ENCODE measurements around the gene DNMT3B. TPM values are rescaled to one million over a fixed set of nuclear protein-coding genes. Genes with fewer than 3 reads are reported as not detected.
"Not testable (repeated sequence)": the region's sequence is repeated elsewhere in the genome, so short reads cannot be mapped to it uniquely, and the experiment has no call there.

DNMT3B gene
- total RNA-seq: 1 to 10 TPM in 1 of 2 donors, under 1 TPM in 1; 0.71 to 1.9 TPM
- under 1 TPM; 0.25 to 0.79 TPM for polyA plus RNA-seq
- long read RNA-seq, donor 1, partial matches to known transcripts: 0 of 2 reads
- long read RNA-seq, donor 1, other reads (novel, unspliced or antisense): 2 of 2 reads
- long read RNA-seq, donor 2, partial matches to known transcripts: 1 of 3 reads
- long read RNA-seq, donor 2, other reads (novel, unspliced or antisense): 2 of 3 reads

GRCh38 chr20:32761831-32762753 is at the start of gene DNMT3B:
TSS of gene DNMT3B (plus strand) at chr20:32762385. CDS start at chr20:32780324, 17,939 bp downstream.
- no peak within 1 kb of the TSS for H3K27ac ChIP-seq (ENCODE audit: low read depth in 1 of 2, low read length in 2 of 2)
- peak; percentile 84 for ATAC-seq (ENCODE audit: low FRiP score)
- intact Hi-C loops (cut with DNase I): no loop called here
- 1% methylated on average over 31 to 92 of the region's 92 CpGs for WGBS, 2 donors
- H3K9me3 ChIP-seq (ENCODE audit: control insufficient read depth, low read length): no peaks in the 10 kb centered on the region
- H3K36me3 ChIP-seq (ENCODE audit: control insufficient read depth in 1 of 2, insufficient read depth in 2 of 2, low read length in 1 of 2): no peaks in the 10 kb centered on the region
- peak; percentile 85 to 93 for DNase-seq
- peaks cover 0 to 1% of the 10 kb centered on the region in 2 donors for H3K27me3 ChIP-seq (ENCODE audit: control insufficient read depth in 1 of 2, insufficient read depth in 2 of 2, low read length in 1 of 2)
- peak within 1 kb of the TSS; percentile 46 to 86 for H3K4me3 ChIP-seq (ENCODE audit: low read length in 2 of 2)
- no peaks in the 10 kb centered on the region for H3K4me1 ChIP-seq (ENCODE audit: control insufficient read depth in 1 of 2, insufficient read depth in 2 of 2, low read length in 2 of 2)

- no peaks in the 10 kb centered on the region for H3K4me1 ChIP-seq (ENCODE audit: control insufficient read depth in 1 of 2, insufficient read depth in 2 of 2, low read length in 2 of 2)
- no peaks in the 10 kb centered on the region for H3K27me3 ChIP-seq (ENCODE audit: control insufficient read depth in 1 of 2, insufficient read depth in 2 of 2, low read length in 1 of 2)
- intact Hi-C loops (cut with DNase I): no loop called here
- WGBS, 2 donors: 58 to 85% methylated on average over 3 of the region's 3 CpGs
- H3K4me3 ChIP-seq (ENCODE audit: low read length in 2 of 2): no peak overlapping the region
- H3K36me3 ChIP-seq (ENCODE audit: control insufficient read depth in 1 of 2, insufficient read depth in 2 of 2, low read length in 1 of 2): no peaks in the 10 kb centered on the region
- no peak overlapping the region for H3K27ac ChIP-seq (ENCODE audit: low read depth in 1 of 2, low read length in 2 of 2)
- DNase-seq: no peak
- no peak for ATAC-seq (ENCODE audit: low FRiP score)
- H3K9me3 ChIP-seq (ENCODE audit: control insufficient read depth, low read length): no peaks in the 10 kb centered on the region
These were observed 43.3 kb upstream of the DNMT3B start for GRCh38 chr20:32718749-32719348.

- no peaks in the 10 kb centered on the region for H3K9me3 ChIP-seq (ENCODE audit: control insufficient read depth, low read length)
- peak; percentile 59 for ATAC-seq (ENCODE audit: low FRiP score)
- peaks cover 0 to 2% of the 10 kb centered on the region in 2 donors for H3K4me1 ChIP-seq (ENCODE audit: control insufficient read depth in 1 of 2, insufficient read depth in 2 of 2, low read length in 2 of 2)
- no peak overlapping the region for H3K27ac ChIP-seq (ENCODE audit: low read depth in 1 of 2, low read length in 2 of 2)
- H3K36me3 ChIP-seq (ENCODE audit: control insufficient read depth in 1 of 2, insufficient read depth in 2 of 2, low read length in 1 of 2): peaks cover 2% of the 10 kb centered on the region in 2 donors
- intact Hi-C loops (cut with DNase I): no loop called here
- H3K4me3 ChIP-seq (ENCODE audit: low read length in 2 of 2): no peak overlapping the region
- DNase-seq: peak in 1 of 2 donors; percentile 80
- no peaks in the 10 kb centered on the region for H3K27me3 ChIP-seq (ENCODE audit: control insufficient read depth in 1 of 2, insufficient read depth in 2 of 2, low read length in 1 of 2)
- WGBS, 2 donors: 20 to 34% methylated on average over 7 of the region's 7 CpGs
These were observed 34.5 kb upstream of the DNMT3B start for GRCh38 chr20:32727683-32728082.

DNA sequence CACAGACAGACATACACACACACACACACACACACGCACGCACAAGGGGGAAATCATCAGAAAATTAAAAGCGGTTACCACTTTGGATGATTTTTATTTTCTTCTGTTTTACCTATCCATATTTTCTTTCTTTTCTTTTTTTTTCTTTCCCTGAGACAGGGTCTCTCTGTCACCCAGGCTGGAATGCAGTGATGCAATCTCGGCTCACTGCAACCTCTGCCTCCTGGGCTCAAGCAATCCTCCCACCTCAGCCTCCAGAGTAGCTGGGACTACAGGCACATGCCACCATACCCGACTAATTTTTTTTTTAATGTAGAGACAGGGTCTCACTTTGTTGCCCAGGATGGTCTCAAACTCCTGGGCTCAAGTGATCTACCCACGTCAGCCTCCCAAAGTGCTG is 33.8 kb upstream of the DNMT3B start:
- H3K36me3 ChIP-seq (ENCODE audit: control insufficient read depth in 1 of 2, insufficient read depth in 2 of 2, low read length in 1 of 2); H3K27ac ChIP-seq (ENCODE audit: low read depth in 1 of 2, low read length in 2 of 2); H3K27me3 ChIP-seq (ENCODE audit: control insufficient read depth in 1 of 2, insufficient read depth in 2 of 2, low read length in 1 of 2); H3K4me1 ChIP-seq (ENCODE audit: control insufficient read depth in 1 of 2, insufficient read depth in 2 of 2, low read length in 2 of 2); ATAC-seq (ENCODE audit: low FRiP score); H3K9me3 ChIP-seq (ENCODE audit: control insufficient read depth, low read length); H3K4me3 ChIP-seq (ENCODE audit: low read length in 2 of 2); intact Hi-C loops (cut with DNase I); DNase-seq: not testable (repeated sequence)
- 89 to 95% methylated on average over 6 of the region's 6 CpGs for WGBS, 2 donors

GRCh38 chr20:32729334-32729733 is 32.9 kb upstream of the DNMT3B start:
- not testable (repeated sequence) for ATAC-seq (ENCODE audit: low FRiP score); H3K27me3 ChIP-seq (ENCODE audit: control insufficient read depth in 1 of 2, insufficient read depth in 2 of 2, low read length in 1 of 2)
- WGBS, 2 donors: 93 to 95% methylated on average over 5 of the region's 5 CpGs

DNA sequence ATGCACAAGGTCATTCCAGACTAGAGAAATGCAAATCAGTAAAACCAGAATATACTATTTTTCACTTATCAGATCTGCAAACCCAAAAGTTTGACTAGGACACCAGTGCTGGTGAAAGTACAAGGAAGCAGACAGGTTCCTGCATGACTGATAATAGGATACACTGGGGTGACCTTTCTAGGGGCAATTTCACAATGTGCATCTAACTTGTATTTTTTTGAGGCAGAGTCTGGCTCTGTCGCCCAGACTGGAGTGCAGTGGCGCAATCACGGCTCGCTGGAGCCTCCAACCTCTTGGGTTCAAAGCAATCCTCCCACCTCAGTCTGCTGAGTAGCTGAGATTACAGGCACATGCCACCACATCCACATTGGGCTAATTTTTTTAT is 30.3 kb upstream of the DNMT3B start:
- Histone ChIP-seq H3K27me3 (ENCODE audit: control insufficient read depth in 1 of 2, insufficient read depth in 2 of 2, low read length in 1 of 2) (no peaks in the 10 kb centered on the region), H3K4me1 (ENCODE audit: control insufficient read depth in 1 of 2, insufficient read depth in 2 of 2, low read length in 2 of 2) (peaks cover 0 to 2% of the 10 kb centered on the region in 2 donors), H3K27ac (ENCODE audit: low read depth in 1 of 2, low read length in 2 of 2) (no peak overlapping the region), H3K9me3 (ENCODE audit: control insufficient read depth, low read length) (no peaks in the 10 kb centered on the region), H3K4me3 (ENCODE audit: low read length in 2 of 2) (no peak overlapping the region), H3K36me3 (ENCODE audit: control insufficient read depth in 1 of 2, insufficient read depth in 2 of 2, low read length in 1 of 2) (peaks cover 0 to 1% of the 10 kb centered on the region in 2 donors)
- intact Hi-C loops (cut with DNase I): no loop called here
- no peak for DNase-seq
- WGBS, 2 donors: 78 to 80% methylated on average over 4 of the region's 4 CpGs
- no peak for ATAC-seq (ENCODE audit: low FRiP score)

More at GRCh38 chr20:32729334-32729733, 32.9 kb upstream of the DNMT3B start:
- intact Hi-C loops (cut with DNase I); H3K36me3 ChIP-seq (ENCODE audit: control insufficient read depth in 1 of 2, insufficient read depth in 2 of 2, low read length in 1 of 2); H3K4me3 ChIP-seq (ENCODE audit: low read length in 2 of 2); DNase-seq; H3K4me1 ChIP-seq (ENCODE audit: control insufficient read depth in 1 of 2, insufficient read depth in 2 of 2, low read length in 2 of 2); H3K9me3 ChIP-seq (ENCODE audit: control insufficient read depth, low read length); H3K27ac ChIP-seq (ENCODE audit: low read depth in 1 of 2, low read length in 2 of 2): not testable (repeated sequence)

DNA sequence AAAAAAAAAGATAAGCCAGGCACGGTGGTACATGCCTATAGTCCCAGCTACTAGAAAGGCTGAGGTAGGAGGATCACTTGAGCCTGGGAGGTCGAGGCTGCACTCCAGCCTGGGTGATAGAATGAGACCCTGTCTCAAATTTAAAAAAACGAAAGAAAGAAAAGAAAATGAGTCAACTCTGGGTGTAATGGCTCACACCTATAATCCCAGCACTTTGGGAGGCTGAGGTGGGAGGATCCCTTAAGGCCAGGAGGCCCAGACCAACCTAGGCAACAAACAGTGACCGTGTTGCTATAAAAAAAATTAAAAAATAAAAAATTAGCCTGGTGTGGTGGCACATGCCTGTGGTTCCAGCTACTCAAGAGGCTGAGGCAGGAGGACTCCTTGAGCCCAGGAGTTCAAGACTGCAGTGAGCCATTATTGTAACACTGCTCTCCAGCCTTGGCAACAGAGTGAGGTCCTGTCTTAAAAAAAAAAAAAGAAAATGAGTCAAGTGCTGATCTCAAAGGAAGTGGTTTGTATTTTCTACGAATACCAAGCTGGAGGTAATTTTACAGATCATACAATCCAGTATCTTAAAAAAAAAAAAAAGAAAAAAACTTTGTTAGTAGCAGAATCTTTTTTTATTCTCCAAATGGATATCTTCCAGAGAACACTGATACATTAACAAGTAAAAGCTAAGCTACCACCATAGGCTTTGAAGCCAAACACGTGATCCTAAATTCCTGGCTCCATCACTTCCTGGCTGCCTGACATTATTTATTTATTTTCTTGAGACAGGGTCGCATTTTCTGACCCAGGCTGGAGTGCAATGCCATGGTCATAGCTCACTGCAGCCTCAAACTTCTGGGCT is 24.6 kb upstream of the DNMT3B start:
- Histone ChIP-seq H3K27me3 (ENCODE audit: control insufficient read depth in 1 of 2, insufficient read depth in 2 of 2, low read length in 1 of 2) (no peaks in the 10 kb centered on the region), H3K9me3 (ENCODE audit: control insufficient read depth, low read length) (no peaks in the 10 kb centered on the region), H3K4me3 (ENCODE audit: low read length in 2 of 2) (no peak overlapping the region), H3K36me3 (ENCODE audit: control insufficient read depth in 1 of 2, insufficient read depth in 2 of 2, low read length in 1 of 2) (no peaks in the 10 kb centered on the region), H3K27ac (ENCODE audit: low read depth in 1 of 2, low read length in 2 of 2) (no peak overlapping the region), H3K4me1 (ENCODE audit: control insufficient read depth in 1 of 2, insufficient read depth in 2 of 2, low read length in 2 of 2) (peaks cover 0 to 3% of the 10 kb centered on the region in 2 donors)
- intact Hi-C loops (cut with DNase I): no loop called here
- DNase-seq (no peak), ATAC-seq (ENCODE audit: low FRiP score) (no peak)
- 45 to 52% methylated on average over 7 of the region's 7 CpGs for WGBS, 2 donors

DNA sequence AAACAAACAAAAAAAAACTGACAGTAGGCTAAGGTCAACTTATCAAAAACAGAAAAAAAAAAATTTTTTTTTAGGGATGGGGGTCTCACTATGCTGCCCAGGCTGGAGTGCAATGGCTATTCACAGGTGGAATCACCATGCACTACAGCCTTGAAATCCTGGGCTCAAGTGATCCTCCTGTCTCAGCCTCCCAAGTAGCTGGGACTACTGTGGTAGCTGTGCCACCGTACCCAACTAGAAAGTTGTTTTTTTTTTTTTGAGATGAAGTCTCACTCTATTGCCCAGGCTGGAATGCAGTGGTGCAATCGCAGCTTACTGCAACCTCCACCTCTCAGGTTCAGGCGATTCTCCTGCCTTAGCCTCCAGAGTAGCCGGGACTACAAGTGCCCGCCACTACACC is 21.0 kb upstream of the DNMT3B start:
- no peak for DNase-seq
- H3K9me3 ChIP-seq (ENCODE audit: control insufficient read depth, low read length): no peaks in the 10 kb centered on the region
- no peaks in the 10 kb centered on the region for H3K36me3 ChIP-seq (ENCODE audit: control insufficient read depth in 1 of 2, insufficient read depth in 2 of 2, low read length in 1 of 2)
- 90 to 92% methylated on average over 5 of the region's 5 CpGs for WGBS, 2 donors
- H3K4me1 ChIP-seq (ENCODE audit: control insufficient read depth in 1 of 2, insufficient read depth in 2 of 2, low read length in 2 of 2): peaks cover 0 to 3% of the 10 kb centered on the region in 2 donors
- intact Hi-C loops (cut with DNase I): no loop called here
- H3K27ac ChIP-seq (ENCODE audit: low read depth in 1 of 2, low read length in 2 of 2): no peak overlapping the region
- no peaks in the 10 kb centered on the region for H3K27me3 ChIP-seq (ENCODE audit: control insufficient read depth in 1 of 2, insufficient read depth in 2 of 2, low read length in 1 of 2)
- ATAC-seq (ENCODE audit: low FRiP score): no peak
- H3K4me3 ChIP-seq (ENCODE audit: low read length in 2 of 2): no peak overlapping the region

All from aorta (tissue), 5 donors.